GM06990 (cell line): Measurements from ENCODE around the gene DDX6.

Experiments
- DNase-seq: peaks from one replicate; pipeline ENCODE4 v3.0.0-alpha.2; 2011; ENCODE audit not compliant: insufficient read length; ENCODE audit errors: extremely low read depth
- H3K27me3 ChIP-seq: replicated peaks from 2 replicates; pipeline ENCODE4 v1.6.0; 2011; ENCODE audit warnings: low read length; ENCODE audit not compliant: control insufficient read depth, insufficient read depth
- H3K36me3 ChIP-seq: 2 replicates; pipeline ENCODE4 v1.5.1; 2011; ENCODE audit warnings: low read length; ENCODE audit not compliant: control insufficient read depth, insufficient read depth
- H3K4me3 ChIP-seq: replicated peaks from 2 replicates; pipeline ENCODE4 v1.5.1; 2011; ENCODE audit warnings: low read depth, mild to moderate bottlenecking, control low read depth, low read length
- CTCF ChIP-seq: IDR thresholded peaks from 2 replicates; pipeline ENCODE4 v1.5.1; 2011; ENCODE audit warnings: low read length, control low read depth, mild to moderate bottlenecking, inconsistent platforms; ENCODE audit not compliant: insufficient read depth, poor library complexity, severe bottlenecking

DDX6 gene

GRCh38 chr11:118807800-118808778, 17.1 kb upstream of the DDX6 start:
- TF ChIP-seq CTCF, result no peak
- DNase-seq, result no peak
- Histone ChIP-seq H3K27me3 (peaks cover 1% of the 10 kb centered on the region; the same call in 1 of the 2 replicates), H3K4me3 (no peak overlapping the region), H3K36me3 (no peaks in the 10 kb centered on the region)

- no peak for DNase-seq
- Histone ChIP-seq H3K4me3 (no peak overlapping the region), H3K36me3 (no peaks in the 10 kb centered on the region), H3K27me3 (peaks cover 1% of the 10 kb centered on the region; the same call in 1 of the 2 replicates)
- TF ChIP-seq CTCF, result no peak
Observed at GRCh38 chr11:118806400-118806799, 15.4 kb upstream of the DDX6 start.

- DNase-seq, result no peak
- H3K36me3 ChIP-seq, result no peaks in the 10 kb centered on the region
- H3K27me3 ChIP-seq, result peaks cover 1% of the 10 kb centered on the region; the same call in 1 of the 2 replicates
- no peak overlapping the region for H3K4me3 ChIP-seq
- no peak for TF ChIP-seq CTCF
Observed at GRCh38 chr11:118804094-118804493, 13.1 kb upstream of the DDX6 start.

DNA sequence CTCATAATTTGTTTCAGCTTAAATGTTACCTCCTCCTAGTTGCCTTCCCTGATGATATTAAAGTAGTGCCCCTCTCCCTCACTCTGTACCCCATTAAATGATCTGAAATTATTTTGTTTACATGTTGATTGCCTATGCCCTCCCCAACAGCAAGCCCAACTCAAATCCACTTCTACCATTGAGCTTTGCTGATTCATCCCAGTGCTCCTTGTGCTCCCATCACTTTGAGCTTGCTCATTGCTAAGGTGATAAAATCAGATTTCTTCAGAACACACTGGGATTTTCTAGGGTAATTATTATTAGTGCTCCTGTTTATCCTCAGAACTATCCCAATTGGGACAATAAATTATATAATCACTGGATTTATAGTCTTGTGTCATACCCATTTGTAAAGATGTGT, 8.4 kb upstream of the DDX6 start:
- no peak overlapping the region for H3K4me3 ChIP-seq
- H3K27me3 ChIP-seq, result no peaks in the 10 kb centered on the region
- H3K36me3 ChIP-seq, result no peaks in the 10 kb centered on the region
- DNase-seq, result no peak
- TF ChIP-seq CTCF, result no peak

DNA sequence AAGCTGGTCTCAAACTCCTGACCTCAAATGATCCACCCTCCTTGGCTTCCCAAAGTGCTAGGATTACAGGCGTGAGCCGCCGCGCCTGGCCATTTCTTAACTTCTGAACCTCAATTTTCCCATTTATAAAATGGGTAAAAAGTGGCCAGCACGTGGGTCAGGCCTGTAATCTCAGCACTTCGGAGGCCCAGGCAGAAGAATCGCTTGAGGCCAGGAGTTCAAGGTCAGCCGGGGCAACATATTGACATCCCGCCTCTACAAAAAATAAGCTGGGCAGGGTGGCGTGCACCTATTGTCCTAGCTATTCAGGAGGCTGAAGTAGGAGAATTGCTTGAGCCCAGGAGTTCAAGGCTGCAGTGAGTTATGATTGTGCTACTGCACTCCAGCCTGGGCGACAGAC, 6.5 kb upstream of the DDX6 start:
- Histone ChIP-seq H3K36me3 (no peaks in the 10 kb centered on the region), H3K27me3 (no peaks in the 10 kb centered on the region), H3K4me3 (no peak overlapping the region)
- DNase-seq, result no peak
- no peak for TF ChIP-seq CTCF
